GM18951 (cell line): ENCODE measurements around the gene CNN3.

Experiments
- POLR2A ChIP-seq: IDR thresholded peaks from 4 replicates; pipeline ENCODE4 v1.6.1; 2011; ENCODE audit warnings: mild to moderate bottlenecking; ENCODE audit not compliant: insufficient read length, insufficient read depth; ENCODE audit errors: extremely low read depth
- in situ Hi-C: fragments of 300-500 bp; cut with MboI; formaldehyde crosslinking; loops from one replicate; pipeline ENCODE4 v1.12.0; 2022; ENCODE audit warnings: low sequenced_read_pairs, mixed read lengths, inconsistent platforms; ENCODE audit not compliant: unreplicated experiment

The CNN3 gene

DNA sequence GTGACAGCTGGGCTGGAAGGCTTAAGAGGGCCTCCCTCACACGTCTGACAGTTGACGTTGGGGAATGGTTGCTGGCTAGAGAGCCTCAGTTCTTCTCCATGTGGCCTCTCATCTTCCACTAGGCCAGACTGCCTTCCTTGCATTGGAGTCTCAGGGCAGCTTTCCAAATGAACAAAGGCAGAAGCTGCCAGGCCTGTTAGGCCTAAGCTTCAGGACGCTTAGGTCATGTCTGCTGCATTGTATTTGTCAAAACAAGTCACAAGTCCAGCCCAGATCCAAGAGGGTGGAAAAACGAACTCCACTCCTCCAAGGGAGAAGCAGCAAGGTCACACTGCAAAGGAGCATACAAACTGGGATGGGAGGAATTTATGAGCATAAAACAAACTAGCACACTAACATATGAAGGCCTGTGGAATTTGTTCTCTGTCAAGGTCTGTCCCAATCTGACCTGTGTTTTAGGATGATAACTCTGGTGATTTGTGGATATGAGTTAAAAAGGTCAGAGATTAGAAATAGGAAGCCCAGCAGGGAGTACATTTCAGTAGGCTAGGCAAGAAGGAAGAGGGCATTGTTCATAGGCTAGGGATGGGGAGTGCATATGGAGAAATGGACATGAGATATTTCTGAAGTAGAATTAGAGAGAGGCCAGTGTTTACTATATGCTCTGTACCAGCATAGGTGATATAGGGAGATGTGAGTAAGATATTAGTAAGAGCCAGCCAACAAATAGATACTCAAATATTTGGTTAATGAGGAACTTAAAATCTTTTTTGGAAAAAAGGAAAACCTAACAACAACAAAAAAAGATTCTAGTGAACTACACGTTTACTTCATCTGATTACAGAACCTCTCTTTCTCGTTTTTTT, 29.1 kb upstream of the CNN3 start:
- in situ Hi-C loops = no loop called here

GRCh38 chr1:94954263-94955220, 27.6 kb upstream of the CNN3 start:
- in situ Hi-C loops = loop anchor here (5.0 kb wide), 1 partner anchor 33 kb away; no protein-coding TSS in a partner anchor
- TF ChIP-seq POLR2A = no peak

More for the DNA sequence above, 29.1 kb upstream of the CNN3 start:
- TF ChIP-seq POLR2A = no peak

- in situ Hi-C loops = loop anchor here (5.0 kb wide), 1 partner anchor 34 kb away; no protein-coding TSS in a partner anchor
- no peak for TF ChIP-seq POLR2A
Measured at GRCh38 chr1:94953746-94954145, 26.8 kb upstream of the CNN3 start.

- in situ Hi-C loops = loop anchor here (5.0 kb wide), 1 partner anchor 34 kb away; no protein-coding TSS in a partner anchor
Measured at GRCh38 chr1:94953107-94953506, 26.2 kb upstream of the CNN3 start.

DNA sequence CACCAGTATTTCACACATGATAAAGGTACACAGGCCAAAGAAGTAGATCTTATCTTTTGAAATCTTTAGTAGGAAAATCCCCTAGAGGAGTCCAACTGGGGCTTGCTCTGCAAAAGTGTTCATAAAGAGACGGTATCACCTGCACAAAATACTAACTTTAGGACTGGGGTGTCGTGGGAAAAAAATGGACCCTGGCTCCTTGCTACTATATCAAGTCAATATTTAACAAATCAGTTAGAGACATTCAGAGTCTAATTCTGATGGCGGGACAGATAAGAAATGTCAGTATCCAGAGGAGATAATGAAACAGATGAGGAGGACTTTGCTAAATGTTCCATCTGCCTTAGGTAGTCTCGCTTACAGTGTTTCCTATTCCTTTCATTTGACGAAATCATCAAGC, 25.6 kb upstream of the CNN3 start:
- in situ Hi-C loops = loop anchor here (5.0 kb wide), 1 partner anchor 35 kb away; no protein-coding TSS in a partner anchor
- TF ChIP-seq POLR2A = no peak

More at GRCh38 chr1:94953107-94953506, 26.2 kb upstream of the CNN3 start:
- TF ChIP-seq POLR2A = no peak

DNA sequence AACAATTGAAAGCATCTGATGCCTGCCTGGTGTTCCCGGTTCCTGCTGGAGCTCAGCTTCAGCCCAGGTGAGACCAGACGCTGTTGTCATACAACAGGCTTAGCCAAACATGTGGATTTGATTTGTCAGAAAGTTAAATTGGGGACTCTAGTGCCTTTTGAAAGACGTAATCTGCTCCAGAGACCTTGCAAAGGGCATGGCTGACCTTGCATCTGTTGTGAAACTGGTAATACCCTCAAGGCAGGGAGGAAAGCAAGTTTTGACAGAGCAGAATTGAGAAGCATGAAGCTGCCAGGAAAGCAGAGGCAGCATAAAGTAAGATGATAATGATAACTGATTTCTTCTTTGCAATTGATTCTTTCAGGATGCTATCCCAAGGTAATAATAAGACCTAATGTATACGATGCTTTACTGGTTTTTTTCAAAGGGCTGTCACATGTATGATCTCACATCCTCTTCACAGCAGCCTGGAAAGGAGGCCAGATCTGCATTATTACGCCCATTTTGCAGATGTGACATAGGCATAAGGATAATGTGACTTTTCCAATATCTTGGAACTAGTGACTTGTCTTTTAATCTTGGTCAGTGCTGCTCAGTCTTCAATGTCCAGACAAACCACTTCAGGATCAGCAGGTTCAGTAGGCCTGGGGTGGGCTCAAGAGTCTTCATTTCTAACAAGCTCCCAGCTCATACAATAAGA, 24.7 kb upstream of the CNN3 start:
- TF ChIP-seq POLR2A = no peak
- in situ Hi-C loops = loop anchor here (5.0 kb wide), 1 partner anchor 36 kb away; no protein-coding TSS in a partner anchor

DNA sequence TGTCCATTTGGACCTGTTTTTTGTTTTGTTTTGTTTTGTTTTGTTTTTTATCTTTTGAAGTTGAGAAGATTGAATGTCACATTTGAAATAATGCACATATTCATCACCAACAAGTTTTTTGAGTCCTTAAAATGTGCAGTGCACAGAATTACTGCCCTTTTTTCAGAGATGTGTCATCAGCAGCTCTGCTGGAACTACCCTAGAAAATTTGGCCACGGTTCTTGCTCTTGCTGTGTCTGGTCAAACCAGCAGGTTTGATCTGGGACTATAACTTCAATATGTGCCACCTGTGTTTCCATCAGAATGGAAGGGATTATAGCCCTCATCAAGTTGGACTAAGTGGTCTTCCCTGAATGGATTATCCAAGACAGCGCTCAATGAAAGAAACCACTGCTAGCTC, 24.1 kb upstream of the CNN3 start:
- no peak for TF ChIP-seq POLR2A
- in situ Hi-C loops = loop anchor here (5.0 kb wide), 1 partner anchor 36 kb away; no protein-coding TSS in a partner anchor

GRCh38 chr1:94949681-94950661, 23.1 kb upstream of the CNN3 start:
- in situ Hi-C loops = loop anchor here (5.0 kb wide), 1 partner anchor 37 kb away; no protein-coding TSS in a partner anchor
- TF ChIP-seq POLR2A = no peak

GRCh38 chr1:94947437-94947836, 20.5 kb upstream of the CNN3 start:
- in situ Hi-C loops = no loop called here
- no peak for TF ChIP-seq POLR2A

DNA sequence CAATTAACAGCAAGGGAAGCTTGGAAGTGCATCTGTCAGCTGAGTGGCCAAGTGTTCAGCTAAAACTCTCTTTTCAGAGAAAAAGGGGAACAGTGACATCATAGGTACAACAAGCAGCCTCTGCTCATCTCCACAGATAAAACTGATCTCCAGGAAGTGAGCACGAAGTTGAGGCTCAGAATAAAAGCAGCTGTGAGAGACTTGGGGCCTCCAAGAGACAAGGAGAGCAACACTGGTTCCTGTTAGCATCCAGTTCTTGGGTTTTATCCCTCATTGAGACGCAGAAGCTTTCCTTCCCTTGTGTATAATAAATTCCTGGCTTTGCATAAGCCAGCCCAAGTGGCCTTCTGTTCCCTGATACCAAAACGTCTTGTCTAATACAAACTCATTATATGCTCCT, 20.0 kb upstream of the CNN3 start:
- in situ Hi-C loops = no loop called here
- no peak for TF ChIP-seq POLR2A
